ENCODE results near the gene HOXC6.

Gene HOXC6

DNA sequence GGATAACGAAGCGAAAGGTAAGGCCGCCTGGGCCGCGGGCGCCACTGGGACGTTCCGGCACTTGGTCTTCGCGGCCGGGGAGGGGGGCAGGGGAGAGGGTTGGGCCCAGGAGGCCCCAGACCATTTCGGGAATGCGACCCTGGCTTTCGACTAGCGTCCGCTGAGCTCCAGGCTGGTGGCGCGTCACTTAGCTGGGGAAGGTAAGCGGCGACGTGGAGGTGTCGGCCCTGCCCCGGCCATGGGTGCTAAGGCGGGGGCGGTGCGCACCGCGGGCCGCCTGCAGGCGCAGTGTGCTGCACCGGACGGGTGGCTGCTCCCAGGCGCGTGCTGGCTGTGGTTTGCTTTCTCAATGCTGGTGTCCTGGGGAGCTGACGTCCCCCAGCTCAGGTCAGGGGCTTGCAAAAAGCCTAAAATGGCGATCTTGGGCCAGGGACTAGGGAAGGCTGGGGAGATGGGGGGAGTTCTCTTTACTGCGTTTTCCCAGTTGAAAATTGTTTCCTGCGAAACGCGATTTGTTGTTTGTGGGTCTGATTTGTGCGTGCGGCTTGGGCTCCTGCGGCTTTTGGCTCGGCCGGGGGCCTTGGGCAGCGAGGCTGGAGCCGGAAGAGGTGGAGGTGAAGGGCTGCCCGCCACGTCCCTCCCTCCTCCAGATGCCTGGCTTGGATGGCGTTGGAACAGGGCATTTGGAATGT lies 42.1 kb upstream of the HOXC6 start:
- H3K27me3 Mint-ChIP-seq (ENCODE audit: low read depth) = peaks cover 95% of the 10 kb centered on the region
- no peaks in the 10 kb centered on the region for H3K9me3 Mint-ChIP-seq
- H3K36me3 Mint-ChIP-seq (ENCODE audit: low read depth) = no peaks in the 10 kb centered on the region
- peak overlapping the region; percentile 48 for H3K4me3 Mint-ChIP-seq
- H3K4me1 Mint-ChIP-seq (ENCODE audit: low read depth) = peaks cover 28% of the 10 kb centered on the region
- DNase-seq (ENCODE audit: low spot score) = no peak
- H3K27ac Mint-ChIP-seq = no peak overlapping the region

DNA sequence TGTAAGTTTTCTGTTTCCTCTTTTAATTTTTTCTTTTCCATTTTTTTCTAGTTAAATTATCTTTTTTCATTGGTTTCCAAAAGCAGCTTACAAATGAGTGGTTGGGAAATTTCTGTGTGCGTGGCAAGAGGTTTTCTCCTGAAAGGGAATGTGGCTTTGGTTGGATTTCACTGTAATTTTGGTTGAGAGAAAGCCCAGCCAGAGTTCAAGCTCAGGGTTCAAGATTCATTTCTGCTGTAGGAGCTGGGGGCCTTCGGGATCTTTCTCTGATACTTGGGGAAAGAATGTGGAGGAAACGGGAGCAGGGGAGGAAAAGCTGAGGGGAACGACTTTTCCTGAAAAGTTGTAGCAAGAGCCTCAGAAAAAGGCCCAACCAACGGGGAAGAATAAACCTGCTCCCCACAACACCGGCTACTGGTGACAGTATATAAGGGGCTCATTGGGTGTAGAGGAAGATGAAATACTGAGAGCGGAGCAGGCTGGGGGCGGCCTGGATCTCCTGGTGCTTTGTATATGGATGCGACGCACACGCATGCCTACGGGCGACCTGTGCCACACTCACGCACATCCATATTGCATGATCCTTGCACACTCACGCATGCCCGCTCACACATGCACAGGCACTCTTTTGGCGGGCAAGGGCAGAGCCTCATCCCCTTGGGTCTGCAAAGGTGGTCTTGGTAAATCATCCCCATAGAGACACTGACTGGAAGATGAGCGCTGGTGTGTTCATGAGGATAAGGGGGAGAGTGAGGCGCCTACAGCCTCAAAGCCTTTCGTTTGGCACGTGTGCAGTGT lies 41.4 kb upstream of the HOXC6 start:
- Mint-ChIP-seq H3K4me3 (no peak overlapping the region), H3K4me1 (ENCODE audit: low read depth) (peaks cover 28% of the 10 kb centered on the region)
- no peak for DNase-seq (ENCODE audit: low spot score)

DNA sequence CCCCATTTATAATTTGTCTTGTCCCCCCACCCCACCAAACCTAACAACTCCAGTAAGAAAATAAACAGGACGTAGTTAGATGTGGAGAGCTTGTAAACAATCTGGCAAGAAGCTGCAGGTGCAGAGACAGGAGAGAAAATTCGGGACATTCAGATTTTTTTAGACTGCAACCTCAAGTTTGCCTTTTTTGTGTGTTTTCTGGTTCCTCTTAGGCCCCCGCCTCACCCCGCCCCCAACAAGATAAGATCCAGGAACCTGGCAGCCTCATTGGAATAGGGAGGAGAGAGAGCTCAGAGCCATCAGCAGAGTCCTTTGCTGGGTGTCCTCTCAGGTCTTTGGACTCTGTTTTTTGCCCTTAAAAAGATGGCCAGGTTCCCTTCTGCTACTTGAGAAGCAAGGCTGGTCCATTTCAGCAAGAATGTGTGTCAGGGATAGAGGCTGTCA lies 40.4 kb upstream of the HOXC6 start:
- Mint-ChIP-seq H3K27me3 (ENCODE audit: low read depth) (peaks cover 94% of the 10 kb centered on the region), H3K36me3 (ENCODE audit: low read depth) (no peaks in the 10 kb centered on the region), H3K4me3 (no peak overlapping the region), H3K4me1 (ENCODE audit: low read depth) (peaks cover 28% of the 10 kb centered on the region), H3K9me3 (no peaks in the 10 kb centered on the region), H3K27ac (no peak overlapping the region)
- no peak for DNase-seq (ENCODE audit: low spot score)

More for the DNA sequence above, 41.4 kb upstream of the HOXC6 start:
- Mint-ChIP-seq H3K27me3 (ENCODE audit: low read depth) (peaks cover 94% of the 10 kb centered on the region), H3K9me3 (no peaks in the 10 kb centered on the region), H3K36me3 (ENCODE audit: low read depth) (no peaks in the 10 kb centered on the region), H3K27ac (no peak overlapping the region)

DNA sequence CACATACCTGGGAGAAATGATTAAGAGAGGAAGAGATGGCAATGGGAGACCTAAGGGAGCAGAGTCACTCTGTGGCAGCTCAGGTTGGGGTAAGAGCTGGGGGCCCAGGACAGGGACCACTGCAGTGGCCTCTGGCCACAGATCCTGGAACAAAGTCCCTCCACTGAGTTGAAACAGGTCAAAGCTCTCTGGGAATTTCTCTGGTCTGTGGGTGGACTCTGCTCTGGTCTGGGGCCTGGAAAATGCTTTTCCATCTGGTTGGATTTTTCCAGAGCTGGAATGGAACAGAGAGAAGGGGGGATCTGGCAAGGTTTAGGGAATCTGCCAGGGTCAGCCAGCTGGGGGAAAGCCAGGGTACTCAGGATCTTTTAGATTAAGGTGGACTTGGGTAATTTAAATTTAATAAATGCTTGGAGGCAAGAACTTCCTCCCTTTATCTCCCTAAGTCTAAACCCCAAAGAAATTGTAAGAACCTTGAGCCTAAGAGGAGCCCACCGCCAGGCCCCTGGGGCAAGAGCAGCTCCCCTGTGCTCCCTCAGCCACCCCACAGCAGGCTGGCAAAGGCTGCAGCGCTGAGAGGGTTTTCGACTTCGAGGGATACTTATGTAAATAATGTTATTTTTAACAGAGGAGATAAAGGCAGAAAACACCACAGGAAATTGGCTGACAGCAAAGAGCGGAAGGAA lies 39.6 kb upstream of the HOXC6 start:
- DNase-seq (ENCODE audit: low spot score) = no peak
- no peaks in the 10 kb centered on the region for H3K9me3 Mint-ChIP-seq

DNA sequence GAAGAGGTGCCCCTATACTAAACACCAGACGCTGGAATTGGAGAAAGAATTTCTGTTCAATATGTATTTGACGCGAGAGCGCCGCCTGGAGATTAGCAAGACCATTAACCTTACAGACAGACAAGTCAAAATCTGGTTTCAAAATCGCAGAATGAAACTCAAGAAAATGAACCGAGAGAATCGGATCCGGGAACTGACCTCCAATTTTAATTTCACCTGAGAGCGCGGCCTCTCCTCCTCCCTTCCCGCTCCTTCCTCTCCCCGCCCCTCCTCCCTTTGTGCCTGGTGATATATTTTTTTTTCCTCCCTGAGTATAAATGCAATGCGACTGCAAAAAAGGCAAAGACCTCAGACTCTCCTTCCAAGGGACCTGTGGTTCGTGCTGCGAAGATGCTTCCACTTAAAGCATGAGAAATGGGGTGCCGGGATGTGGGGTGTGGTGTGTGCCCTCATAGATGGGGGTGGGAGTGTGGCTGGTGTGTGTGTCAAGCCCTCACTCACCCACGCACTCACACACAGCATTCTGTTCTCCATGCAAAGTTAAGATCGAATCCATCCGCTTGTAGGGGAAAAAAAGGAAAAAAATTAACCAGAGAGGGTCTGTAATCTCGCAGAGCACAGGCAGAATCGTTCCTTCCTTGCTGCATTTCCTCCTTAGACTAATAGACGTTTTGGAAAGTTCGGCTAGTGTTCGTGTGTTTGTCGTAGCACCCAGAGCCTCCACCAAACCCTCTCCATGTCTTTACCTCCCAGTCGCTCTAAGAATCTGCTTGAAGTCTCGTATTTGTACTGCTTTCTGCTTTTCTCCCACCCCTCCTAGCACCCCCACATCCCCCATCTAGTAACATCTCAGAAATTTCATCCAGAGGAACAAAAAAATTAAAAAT lies 38.8 kb upstream of the HOXC6 start:
- Mint-ChIP-seq H3K27me3 (ENCODE audit: low read depth) (peaks cover 95% of the 10 kb centered on the region), H3K4me3 (peak overlapping the region; percentile 28), H3K27ac (no peak overlapping the region), H3K36me3 (ENCODE audit: low read depth) (no peaks in the 10 kb centered on the region), H3K9me3 (no peaks in the 10 kb centered on the region), H3K4me1 (ENCODE audit: low read depth) (peaks cover 32% of the 10 kb centered on the region)
- no peak for DNase-seq (ENCODE audit: low spot score)

More for the DNA sequence above, 39.6 kb upstream of the HOXC6 start:
- peak overlapping the region; percentile 2 for H3K4me3 Mint-ChIP-seq
- no peak overlapping the region for H3K27ac Mint-ChIP-seq
- H3K4me1 Mint-ChIP-seq (ENCODE audit: low read depth) = peaks cover 28% of the 10 kb centered on the region
- H3K27me3 Mint-ChIP-seq (ENCODE audit: low read depth) = peaks cover 94% of the 10 kb centered on the region
- no peaks in the 10 kb centered on the region for H3K36me3 Mint-ChIP-seq (ENCODE audit: low read depth)

DNA sequence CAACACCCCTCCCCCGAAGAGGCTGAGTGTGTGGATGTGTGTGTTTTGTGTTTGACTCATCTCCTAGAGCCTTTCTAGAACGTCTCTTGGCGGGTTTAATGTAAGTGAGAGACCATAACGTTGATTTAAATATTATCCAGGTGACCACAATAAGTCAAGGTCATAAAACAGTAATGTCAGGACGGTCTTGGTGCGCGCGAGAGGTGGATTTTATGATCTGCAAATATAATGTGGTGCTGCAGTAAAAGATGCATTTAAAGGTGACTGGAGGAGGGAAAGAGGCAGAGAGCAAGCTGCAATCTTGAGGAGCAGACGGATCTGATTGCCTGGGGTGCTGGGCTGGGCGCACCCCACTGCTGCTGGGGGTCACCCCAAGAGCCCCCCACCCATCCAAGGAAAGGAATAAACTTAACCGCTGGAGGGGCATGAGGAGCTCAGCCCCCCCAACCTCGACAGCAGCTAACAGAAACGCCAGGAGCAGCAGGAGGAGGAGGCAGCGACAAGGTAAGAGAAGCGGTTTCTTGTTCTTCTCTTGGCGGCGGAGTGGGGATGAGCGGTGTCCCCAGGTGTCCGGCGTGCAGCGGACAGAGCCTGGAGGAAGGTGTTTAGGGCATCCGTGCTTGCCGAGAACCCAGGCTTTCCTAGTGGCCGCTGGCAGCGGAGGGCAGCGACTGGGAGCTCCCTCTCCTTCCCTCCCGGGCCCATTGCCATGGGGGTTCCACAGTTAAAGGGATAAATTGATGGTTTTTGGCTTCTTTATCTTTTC lies 37.7 kb upstream of the HOXC6 start:
- DNase-seq (ENCODE audit: low spot score) = no peak
- H3K36me3 Mint-ChIP-seq (ENCODE audit: low read depth) = no peaks in the 10 kb centered on the region
- H3K27me3 Mint-ChIP-seq (ENCODE audit: low read depth) = peaks cover 92% of the 10 kb centered on the region
- H3K4me1 Mint-ChIP-seq (ENCODE audit: low read depth) = peaks cover 26% of the 10 kb centered on the region
- no peaks in the 10 kb centered on the region for H3K9me3 Mint-ChIP-seq
- H3K4me3 Mint-ChIP-seq = no peak overlapping the region
- H3K27ac Mint-ChIP-seq = no peak overlapping the region

DNA sequence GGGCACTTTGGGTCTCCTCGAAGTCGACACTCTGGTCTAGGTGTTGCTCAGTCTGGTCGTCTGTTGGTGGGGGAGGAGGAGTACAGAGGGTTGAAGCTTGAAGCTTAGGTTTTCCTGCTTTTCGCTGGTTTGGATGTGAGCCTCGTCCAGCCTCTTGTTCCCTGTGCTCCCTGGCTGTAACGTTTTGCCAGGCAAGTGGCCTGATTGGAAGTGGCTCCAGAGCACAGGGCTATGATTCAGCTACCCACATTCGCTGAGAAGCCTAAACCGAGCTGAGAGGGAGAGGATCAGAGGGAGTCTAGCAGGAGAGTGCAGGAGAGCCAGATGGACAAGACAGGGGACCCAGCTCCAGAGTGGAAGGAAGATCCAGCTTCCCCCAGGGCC lies 37.2 kb upstream of the HOXC6 start:
- Mint-ChIP-seq H3K4me3 (no peak overlapping the region), H3K4me1 (ENCODE audit: low read depth) (peaks cover 27% of the 10 kb centered on the region), H3K9me3 (no peaks in the 10 kb centered on the region), H3K27me3 (ENCODE audit: low read depth) (peaks cover 94% of the 10 kb centered on the region), H3K36me3 (ENCODE audit: low read depth) (no peaks in the 10 kb centered on the region), H3K27ac (no peak overlapping the region)
- no peak for DNase-seq (ENCODE audit: low spot score)

DNA sequence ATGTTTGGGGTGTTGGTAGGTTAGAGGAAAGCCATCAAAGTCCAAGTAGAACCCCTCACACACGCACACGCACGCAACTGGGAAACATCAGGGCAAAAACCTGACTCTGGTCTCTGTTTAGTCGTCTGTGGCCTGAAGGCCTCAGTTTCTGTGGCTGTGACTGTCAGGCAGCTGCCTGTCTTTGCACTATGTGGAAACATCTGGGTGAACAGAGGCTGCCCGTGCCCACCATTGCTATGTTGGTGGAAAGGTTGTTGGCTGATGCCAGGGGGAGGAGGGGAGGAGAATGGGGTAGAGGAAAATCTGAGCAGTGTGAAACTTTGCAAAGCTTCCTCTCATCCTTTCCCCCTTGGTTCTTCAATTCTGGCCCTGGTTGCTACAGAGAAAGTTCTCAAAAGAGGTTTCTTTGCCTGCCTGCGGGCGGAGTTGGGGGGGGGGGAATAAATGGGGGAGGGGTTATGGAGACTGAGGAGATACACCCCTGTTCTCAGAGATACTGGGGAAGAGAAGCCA lies 35.8 kb upstream of the HOXC6 start:
- Mint-ChIP-seq H3K36me3 (ENCODE audit: low read depth) (no peaks in the 10 kb centered on the region), H3K4me1 (ENCODE audit: low read depth) (peaks cover 25% of the 10 kb centered on the region), H3K27ac (no peak overlapping the region), H3K27me3 (ENCODE audit: low read depth) (peaks cover 92% of the 10 kb centered on the region), H3K9me3 (no peaks in the 10 kb centered on the region), H3K4me3 (no peak overlapping the region)
- DNase-seq (ENCODE audit: low spot score) = no peak

DNA sequence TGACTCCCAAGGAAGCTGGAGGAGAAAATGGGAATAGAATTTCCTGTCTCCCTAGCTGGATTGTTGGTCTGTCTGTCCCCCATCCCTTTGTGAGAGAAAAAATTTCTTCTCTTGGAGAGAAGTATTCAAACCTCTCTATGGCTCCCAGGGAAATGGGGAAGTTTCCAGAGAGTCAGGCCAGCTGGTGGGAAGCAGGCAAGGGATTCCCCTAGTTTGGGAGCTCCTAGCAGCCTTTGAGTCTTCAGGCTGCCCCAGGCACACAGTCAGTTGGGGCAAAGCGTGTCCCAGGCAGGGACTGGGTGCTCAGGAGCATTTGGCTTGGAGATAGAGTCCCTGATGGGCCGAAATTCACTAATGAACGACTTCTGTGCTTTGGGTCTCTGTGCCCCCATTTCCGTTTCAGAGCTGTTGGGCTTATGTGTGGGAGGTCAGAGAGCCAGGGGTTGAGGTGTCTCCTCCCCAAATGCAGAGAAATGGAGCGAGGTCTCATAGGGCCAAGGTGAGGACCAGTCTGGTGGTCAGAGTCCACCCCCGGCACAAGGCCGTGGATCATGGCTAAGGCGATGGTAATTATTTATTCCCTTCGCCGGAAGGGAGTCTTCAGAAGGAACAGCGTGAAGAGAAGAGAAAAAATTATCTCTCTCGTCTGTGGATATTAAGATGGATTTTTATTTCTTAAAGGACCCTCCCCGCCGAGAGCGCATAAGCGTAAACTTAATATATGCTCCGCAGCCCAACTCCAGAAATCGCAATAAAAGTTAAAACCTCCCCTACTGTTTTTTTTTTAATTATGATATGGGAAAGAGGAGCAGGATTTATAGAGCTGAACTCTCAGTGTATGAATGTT lies 34.9 kb upstream of the HOXC6 start:
- Mint-ChIP-seq H3K27ac (peak overlapping the region; percentile 13), H3K36me3 (ENCODE audit: low read depth) (no peaks in the 10 kb centered on the region), H3K9me3 (no peaks in the 10 kb centered on the region), H3K4me1 (ENCODE audit: low read depth) (peaks cover 28% of the 10 kb centered on the region), H3K4me3 (no peak overlapping the region), H3K27me3 (ENCODE audit: low read depth) (peaks cover 92% of the 10 kb centered on the region)
- no peak for DNase-seq (ENCODE audit: low spot score)

DNA sequence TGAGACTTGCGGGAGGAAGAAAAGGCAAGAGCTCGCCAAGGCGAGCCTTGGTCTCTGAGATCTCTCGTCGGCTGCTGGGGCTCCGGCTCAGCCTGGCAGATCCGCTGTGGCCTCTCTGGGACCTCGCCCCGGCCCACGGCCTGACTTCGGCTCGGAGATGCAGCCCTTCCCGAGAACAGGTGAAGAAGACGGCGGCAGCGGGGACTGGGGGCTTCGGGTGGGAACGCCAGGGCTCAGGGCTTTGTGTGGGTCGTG lies 34.3 kb upstream of the HOXC6 start:
- Mint-ChIP-seq H3K27ac (no peak overlapping the region), H3K27me3 (ENCODE audit: low read depth) (peaks cover 92% of the 10 kb centered on the region), H3K9me3 (no peaks in the 10 kb centered on the region), H3K36me3 (ENCODE audit: low read depth) (no peaks in the 10 kb centered on the region), H3K4me3 (peak overlapping the region; percentile 7), H3K4me1 (ENCODE audit: low read depth) (peaks cover 27% of the 10 kb centered on the region)
- DNase-seq (ENCODE audit: low spot score) = no peak

DNA sequence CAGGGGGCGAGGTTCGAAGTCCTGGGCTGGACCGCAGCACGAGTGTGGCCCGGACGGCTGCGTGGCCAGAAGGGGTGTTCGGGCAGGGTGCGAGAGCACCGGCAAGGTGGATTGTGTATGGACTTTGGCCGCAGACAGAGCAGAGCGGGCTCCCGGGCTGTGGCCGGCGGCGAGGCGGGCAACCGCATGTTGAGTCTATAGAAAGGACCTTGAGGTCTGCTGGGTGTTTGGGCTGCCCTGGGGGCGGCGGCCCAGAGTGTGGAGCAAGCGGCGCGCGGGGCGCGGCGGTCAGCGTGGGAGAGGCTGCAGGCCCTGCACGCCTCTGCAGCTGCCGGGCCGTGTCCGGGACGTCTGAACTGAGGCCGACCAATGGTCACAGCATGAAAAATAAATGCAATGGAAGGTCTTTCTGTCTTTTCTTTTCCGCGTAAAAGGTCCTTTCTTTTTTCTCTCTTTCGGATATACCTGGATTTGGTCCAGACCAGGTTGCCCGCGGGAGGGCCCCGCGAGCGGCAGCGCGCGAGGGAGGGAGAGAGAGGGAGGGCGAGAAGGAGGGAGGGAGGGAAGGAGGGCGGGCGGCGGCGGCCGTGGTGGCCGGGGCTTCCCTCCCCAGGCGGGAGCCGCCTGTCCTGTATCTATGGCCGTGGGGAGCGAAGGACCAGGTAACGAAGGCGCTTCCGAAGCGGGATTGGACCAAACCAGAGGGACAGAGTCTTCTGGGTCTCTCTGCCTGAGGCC lies 33.8 kb upstream of the HOXC6 start:
- no peak overlapping the region for H3K27ac Mint-ChIP-seq
- H3K4me3 Mint-ChIP-seq = peak overlapping the region; percentile 26
- peaks cover 92% of the 10 kb centered on the region for H3K27me3 Mint-ChIP-seq (ENCODE audit: low read depth)
- no peaks in the 10 kb centered on the region for H3K9me3 Mint-ChIP-seq
- H3K4me1 Mint-ChIP-seq (ENCODE audit: low read depth) = peaks cover 23% of the 10 kb centered on the region
- no peak for DNase-seq (ENCODE audit: low spot score)
- H3K36me3 Mint-ChIP-seq (ENCODE audit: low read depth) = no peaks in the 10 kb centered on the region

DNA sequence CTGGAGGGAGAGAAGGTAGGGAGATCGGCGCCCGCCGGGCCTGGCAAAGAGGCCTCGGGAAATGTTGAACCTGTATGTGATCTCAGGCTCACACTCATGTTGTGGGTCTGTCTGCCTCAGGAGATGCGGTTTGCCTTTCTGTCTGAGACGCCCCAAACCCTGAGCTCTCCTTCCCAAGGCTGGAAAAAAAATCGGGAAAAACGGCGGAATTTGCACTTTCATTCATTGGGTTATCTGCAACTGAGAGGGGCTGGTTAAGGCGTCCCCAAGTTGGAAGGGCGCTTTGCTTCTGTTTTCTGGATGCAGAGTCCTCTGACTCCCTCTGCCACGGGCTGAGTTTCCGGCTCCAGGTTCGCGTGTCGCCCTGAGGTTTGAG lies 33.2 kb upstream of the HOXC6 start:
- Mint-ChIP-seq H3K4me3 (peak overlapping the region; percentile 26), H3K4me1 (ENCODE audit: low read depth) (peaks cover 19% of the 10 kb centered on the region), H3K27me3 (ENCODE audit: low read depth) (peaks cover 92% of the 10 kb centered on the region)

More for the DNA sequence above, 33.2 kb upstream of the HOXC6 start:
- Mint-ChIP-seq H3K27ac (no peak overlapping the region), H3K36me3 (ENCODE audit: low read depth) (no peaks in the 10 kb centered on the region), H3K9me3 (no peaks in the 10 kb centered on the region)
- no peak for DNase-seq (ENCODE audit: low spot score)
